Cortex of kidney (tissue), 1 donor: ENCODE data around the gene IFNA8.
"Not testable (repeated sequence)": the region's sequence is repeated elsewhere in the genome, so short reads cannot be mapped to it uniquely, and the experiment has no call there.

Source experiments
- DNase-seq: peaks from one replicate; lab custom pipeline; 2025; lab: John Stamatoyannopoulos, UW

Gene IFNA8

DNA sequence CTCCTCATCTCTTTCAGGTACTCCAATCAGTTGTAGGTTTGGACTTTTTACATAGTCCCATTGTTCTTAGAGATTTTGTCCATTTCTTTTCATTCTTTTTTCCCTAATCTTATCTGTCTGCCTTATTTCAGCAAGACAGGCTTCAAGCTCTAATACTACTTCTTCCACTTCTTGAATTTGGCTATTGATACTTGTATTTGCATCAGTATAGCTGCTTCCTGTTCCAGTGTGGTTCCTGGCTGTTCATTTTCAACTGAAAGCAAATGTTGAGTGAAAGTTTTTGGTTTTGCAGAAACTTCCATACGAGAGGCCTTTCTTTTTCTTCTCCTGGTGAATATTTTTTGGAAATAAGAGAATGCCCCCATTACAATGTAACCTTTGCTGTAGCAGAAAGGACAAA, 19.3 kb downstream of the IFNA8 start:
- DNase-seq: no peak

DNA sequence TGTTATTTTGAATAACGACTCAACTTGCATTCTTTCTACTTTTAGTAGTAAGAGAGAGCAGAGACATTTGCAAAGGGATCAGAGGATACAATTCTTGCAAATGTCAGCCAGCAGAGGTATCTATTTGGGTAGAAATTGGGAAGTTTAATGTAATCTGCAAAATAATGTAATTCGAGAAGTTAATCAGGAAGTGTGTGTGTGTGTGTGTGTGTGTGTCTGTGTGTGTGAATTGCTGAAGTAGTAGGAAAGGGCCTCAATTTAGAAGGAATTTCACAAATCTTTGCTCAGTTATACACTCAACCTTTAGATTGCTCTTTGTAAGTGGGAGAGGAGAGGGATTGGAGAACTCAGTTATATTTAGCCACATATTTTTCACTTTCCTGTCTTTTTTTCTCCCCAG, 20.3 kb downstream of the IFNA8 start:
- DNase-seq: no peak

DNA sequence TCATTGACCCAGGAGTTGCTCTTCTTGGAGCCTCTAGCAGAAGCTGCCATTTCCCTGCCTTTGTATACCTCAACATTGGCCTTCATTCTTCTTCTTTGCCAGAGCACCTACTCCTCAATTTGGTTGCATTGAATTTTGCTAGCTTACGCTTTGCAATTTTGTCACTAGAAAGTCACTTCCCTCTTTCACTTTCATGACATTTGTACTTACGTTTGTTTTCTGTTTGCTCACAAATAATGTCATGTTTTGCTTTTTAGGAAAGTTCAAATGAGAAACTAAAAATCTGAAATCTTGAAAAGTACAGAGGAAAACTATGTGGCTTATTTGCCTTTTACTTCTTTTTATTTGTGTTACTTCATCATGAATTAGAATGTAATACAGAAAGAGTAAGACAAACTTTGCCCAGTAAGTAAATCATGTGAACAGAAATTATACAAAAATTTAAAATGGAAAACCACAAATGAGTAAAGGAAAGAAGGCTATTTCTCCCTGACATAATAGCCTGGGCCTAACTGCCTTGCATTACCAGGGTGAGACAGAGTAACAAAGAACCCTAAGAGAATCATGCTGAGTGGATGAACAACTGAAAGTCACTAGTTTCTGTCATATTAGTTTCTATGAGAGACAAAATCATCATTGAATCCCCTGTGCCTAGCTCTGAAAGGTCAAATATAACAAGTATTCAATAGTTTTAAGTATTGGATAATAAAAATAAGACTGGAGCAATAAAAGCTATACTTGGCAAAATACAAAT, 23.9 kb downstream of the IFNA8 start:
- no peak for DNase-seq

DNA sequence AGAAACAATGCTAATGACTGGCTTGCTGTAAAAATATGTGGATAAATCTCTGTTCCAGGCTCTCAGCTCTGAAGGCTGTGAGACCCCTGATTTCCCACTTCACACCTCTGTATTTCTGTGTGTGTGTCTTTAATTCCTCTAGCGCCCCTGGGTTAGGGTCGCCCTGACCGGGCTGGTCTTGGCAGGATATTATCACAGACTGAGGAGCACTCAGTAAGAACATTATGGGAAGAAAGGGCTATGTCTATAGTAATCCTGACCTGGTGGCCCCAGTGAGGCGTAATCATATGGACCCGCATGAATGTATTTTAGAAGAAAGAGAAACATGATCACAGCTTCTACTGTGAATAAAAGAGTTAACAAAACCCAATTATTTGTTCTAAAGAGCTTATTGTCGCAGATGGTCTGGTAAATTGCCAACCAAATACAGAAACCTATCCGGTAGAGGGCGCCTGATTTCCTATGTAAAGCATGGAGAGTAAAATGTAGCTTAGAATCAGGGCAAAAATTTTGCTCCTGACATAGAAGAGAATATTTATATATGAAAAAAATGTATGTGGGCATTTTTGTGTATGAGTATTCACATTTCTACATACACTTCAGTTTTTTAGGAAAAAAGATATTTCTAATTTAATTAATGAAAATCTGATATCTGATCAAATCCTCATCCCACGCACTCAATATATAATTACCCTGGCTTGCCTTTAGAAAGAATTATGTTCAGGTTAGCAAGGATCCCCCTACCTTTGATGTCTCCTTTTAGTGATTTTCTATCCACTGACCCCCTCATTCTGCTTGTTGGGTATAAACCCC, 25.5 kb downstream of the IFNA8 start:
- no peak for DNase-seq

DNA sequence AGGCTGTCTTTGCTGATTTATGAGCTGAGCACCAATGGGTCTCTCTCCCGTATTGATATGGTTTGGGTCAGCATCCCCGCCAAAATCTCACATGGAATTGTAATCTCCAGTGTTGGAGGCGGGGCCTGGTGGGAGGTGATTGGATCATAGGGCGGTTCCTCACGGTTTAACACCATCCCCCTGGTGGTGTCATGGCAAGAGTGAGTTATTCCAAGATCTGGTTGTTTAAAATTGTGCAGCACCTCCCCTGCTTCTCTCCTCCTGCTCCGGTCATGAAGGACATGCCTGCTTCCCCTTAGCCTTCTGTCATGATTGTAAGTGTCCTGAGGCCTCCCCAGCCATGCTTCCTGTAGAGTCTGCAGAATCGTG, 26.1 kb downstream of the IFNA8 start:
- DNase-seq: not testable (repeated sequence)

DNA sequence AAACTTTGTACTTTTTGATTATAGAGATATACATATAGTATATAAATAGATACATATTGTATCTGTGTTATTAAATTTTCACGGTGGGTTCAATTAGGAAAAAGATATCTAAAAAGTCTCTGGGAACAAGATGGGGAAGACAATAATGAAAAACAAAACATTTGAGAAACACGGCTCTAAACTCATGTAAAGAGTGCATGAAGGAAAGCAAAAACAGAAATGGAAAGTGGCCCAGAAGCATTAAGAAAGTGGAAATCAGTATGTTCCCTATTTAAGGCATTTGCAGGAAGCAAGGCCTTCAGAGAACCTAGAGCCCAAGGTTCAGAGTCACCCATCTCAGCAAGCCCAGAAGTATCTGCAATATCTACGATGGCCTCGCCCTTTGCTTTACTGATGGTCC, 31.2 kb downstream of the IFNA8 start, which contains the start of gene IFNA1:
IFNA1 (plus strand) TSS at position 301 of the 400 bp plus-strand sequence; CDS start at position 370, 69 bp downstream.
- DNase-seq: no peak

DNA sequence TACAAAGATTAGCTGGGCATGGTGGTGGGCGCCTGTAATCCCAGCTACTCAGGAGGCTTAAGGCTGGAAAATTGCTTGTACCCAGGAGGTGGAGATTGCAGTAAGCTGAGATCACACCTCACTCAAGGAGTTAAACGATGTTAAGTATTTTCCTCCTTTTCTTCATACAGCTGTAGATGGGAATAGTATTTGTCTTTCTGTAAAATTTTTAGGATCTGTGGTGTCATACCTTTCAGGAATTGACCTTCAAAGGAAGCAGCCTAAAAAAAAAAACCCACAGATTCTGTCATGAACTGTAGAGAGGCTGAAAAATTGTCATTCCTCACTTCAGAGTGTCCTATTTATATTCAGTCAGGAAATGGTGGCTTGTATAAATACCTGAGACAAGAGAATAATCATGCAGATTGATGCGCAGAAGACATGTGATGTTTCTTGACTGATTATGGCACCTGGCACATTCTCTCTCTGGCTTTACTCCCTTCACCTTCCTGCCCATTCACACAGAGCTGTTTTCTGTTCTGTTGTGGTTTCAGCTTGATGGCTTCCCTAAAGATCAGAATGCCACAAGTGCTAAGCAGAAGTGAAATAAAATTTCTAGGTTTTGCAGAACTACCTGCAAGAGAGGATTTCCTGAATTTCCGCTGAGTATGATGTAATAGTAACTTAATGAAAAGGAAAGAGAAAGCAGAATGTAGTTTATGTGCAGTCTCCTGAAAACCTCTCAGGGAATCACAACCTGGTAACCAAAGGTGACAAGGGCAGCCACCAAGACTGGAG, 35.1 kb downstream of the IFNA8 start:
- no peak for DNase-seq

DNA sequence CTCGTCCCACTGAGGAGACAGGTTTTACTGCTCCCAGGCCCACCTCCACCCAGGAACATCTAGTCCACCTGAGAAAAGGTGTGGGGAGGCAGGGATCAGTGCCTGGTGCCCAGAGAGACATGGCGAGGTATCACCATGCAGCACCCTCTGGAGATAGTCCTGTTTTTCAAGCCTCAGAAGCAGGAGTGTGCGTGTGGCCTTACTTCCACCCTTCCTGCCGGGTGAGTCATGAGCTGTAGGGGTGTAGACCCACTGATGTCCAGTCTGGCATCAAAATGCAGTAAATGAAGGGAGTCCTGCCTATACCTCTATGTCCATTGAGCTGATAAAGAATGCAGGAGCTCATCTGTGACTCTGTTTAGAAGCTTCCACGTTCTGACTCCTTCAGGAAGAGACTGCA, 40.4 kb downstream of the IFNA8 start:
- not testable (repeated sequence) for DNase-seq

DNA sequence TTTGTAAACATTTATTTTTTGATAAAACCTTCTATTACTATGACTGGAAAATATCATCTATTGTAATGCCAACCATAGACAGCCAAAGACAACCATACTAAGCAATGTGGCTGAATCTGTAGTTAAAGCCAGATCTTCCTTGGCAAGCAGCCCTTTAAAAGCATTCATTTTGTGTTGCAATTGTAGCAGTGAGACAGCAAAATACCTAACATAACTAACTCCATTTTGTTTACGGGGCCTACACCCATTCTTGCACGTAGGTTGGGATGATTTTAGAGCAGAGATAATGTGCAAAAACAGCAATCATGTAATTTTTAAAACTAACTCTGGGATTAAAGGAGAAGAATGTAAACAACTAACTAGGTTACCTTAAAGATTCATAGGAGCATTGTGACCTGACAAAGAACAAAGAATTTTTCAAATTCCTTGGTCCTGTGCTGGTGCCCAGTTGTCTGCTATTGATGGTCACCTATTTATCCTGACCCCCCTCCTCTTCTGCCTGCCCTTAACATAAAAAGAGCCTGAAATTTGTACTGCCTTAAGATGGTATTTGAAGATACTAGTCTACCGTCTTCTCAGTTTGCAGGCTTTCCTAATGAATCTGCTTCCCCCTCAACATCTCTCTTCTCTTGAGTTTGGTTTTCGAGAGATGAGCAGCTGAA, 41.9 kb downstream of the IFNA8 start:
- no peak for DNase-seq

DNA sequence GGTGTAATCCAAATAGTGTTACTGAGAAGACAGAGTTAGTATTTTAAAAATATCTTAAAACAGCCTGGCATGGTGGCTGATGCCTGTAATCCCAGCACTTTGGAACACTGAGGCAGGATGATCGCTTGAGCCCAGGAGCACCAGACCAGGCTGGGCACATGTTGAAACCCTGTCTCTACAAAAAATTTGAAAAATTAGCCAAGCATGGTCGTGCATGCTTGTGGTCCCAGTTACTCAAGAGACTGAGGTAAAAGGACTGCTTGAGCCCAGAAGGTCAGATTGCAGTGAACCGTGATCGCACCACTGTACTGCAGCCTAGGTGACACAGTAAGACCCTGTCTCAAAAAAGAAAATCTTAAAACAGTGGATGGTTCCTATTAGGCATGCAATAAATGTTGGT, 43.8 kb downstream of the IFNA8 start:
- DNase-seq: no peak

DNA sequence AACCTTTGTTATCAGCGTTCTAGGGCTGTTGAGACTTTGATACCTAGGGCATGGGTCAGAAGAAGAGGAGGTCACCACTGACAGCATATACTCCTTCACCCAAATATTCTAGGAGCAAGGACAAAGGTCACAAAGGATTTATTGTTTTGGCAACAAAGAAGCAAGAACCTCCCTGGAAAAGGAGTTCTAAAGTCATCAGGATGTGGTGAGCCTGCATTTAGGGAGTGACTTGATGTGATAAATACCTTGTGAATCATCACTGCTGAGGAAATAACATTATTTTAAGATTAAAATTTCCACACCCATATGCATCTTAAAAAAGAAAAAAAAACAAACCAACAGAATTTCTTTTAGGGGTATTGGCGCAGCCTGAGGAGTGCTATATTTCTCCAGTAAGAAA, 45.2 kb downstream of the IFNA8 start:
- DNase-seq: no peak

DNA sequence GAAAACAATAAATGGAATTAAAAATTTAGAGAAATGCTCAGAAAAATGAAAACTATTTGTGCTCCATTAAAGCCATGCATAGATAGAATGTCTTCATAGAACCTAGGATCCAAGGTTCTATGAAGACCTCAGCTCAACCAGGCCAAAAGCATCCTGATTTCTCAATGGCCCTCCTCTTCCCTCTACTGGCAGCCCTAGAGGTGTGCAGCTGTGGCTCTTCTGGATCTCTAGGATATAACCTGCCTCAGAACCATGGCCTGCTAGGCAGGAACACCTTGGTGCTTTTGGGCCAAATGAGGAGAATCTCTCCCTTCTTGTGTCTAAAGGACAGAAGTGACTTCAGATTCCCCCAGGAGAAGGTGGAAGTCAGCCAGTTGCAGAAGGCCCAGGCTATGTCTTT, 46.4 kb downstream of the IFNA8 start:
- DNase-seq: no peak
